Neural progenitor cell (in vitro differentiated cells): ENCODE data around the gene SERAC1. TPM values are rescaled to one million over a fixed set of nuclear protein-coding genes. Genes with fewer than 3 reads are reported as not detected.
"Not testable (repeated sequence)": the region's sequence is repeated elsewhere in the genome, so short reads cannot be mapped to it uniquely, and the experiment has no call there.

ENCODE experiments used
- DNase-seq: peaks from one replicate; pipeline ENCODE4 v3.0.0-alpha.2; 2016; ENCODE audit warnings: low spot score
- H2AFZ ChIP-seq: fragments of 200-600 bp; sonication (generic); replicated peaks from 2 replicates; pipeline ENCODE4 v1.6.1; 2016; ENCODE audit warnings: antibody characterized with exemption
- H3F3A ChIP-seq: fragments of 200-600 bp; sonication (generic); 2 replicates; pipeline ENCODE4 v1.6.1; 2016; ENCODE audit warnings: antibody characterized with exemption, low read depth
- H3K27ac ChIP-seq: fragments of 200-600 bp; sonication (generic); 2 replicates; pipeline ENCODE4 v1.5.1; 2016; ENCODE audit warnings: mild to moderate bottlenecking
- H3K27me3 ChIP-seq: fragments of 200-600 bp; sonication (generic); 2 replicates; pipeline ENCODE4 v1.6.1; 2016; ENCODE audit warnings: mild to moderate bottlenecking, moderate library complexity
- H3K36me3 ChIP-seq: fragments of 200-600 bp; sonication (generic); 2 replicates; pipeline ENCODE4 v1.5.1; 2016
- H3K4me1 ChIP-seq: fragments of 200-600 bp; sonication (generic); 2 replicates; pipeline ENCODE4 v1.6.1; 2016; ENCODE audit warnings: mixed run types
- H3K4me2 ChIP-seq: fragments of 200-600 bp; sonication (generic); 2 replicates; pipeline ENCODE4 v1.6.1; 2016
- H3K4me3 ChIP-seq: fragments of 200-600 bp; sonication (generic); 2 replicates; pipeline ENCODE4 v1.5.1; 2016
- H3K79me2 ChIP-seq: fragments of 200-600 bp; sonication (generic); 2 replicates; pipeline ENCODE4 v1.6.1; 2016; ENCODE audit warnings: low read depth
- H3K9ac ChIP-seq: fragments of 200-600 bp; sonication (generic); 2 replicates; pipeline ENCODE4 v1.6.1; 2016
- H3K9me3 ChIP-seq: fragments of 200-600 bp; sonication (generic); 2 replicates; pipeline ENCODE4 v1.5.1; 2016; ENCODE audit warnings: low read depth
- H4K20me1 ChIP-seq: fragments of 200-600 bp; sonication (generic); 2 replicates; pipeline ENCODE4 v1.6.1; 2016; ENCODE audit warnings: low read depth
- H3K27ac Mint-ChIP-seq: 3 replicates; pipeline ENCODE4 v1.8.0; 2021; ENCODE audit warnings: mixed read lengths
- H3K27me3 Mint-ChIP-seq: 2 replicates; pipeline ENCODE4 v1.8.0; 2022; ENCODE audit warnings: low read depth, mild to moderate bottlenecking, inconsistent platforms, moderate library complexity, mixed read lengths; ENCODE audit not compliant: insufficient read depth
- H3K36me3 Mint-ChIP-seq: 3 replicates; pipeline ENCODE4 v1.8.0; 2021; ENCODE audit warnings: mixed read lengths
- H3K4me1 Mint-ChIP-seq: 3 replicates; pipeline ENCODE4 v1.8.0; 2021; ENCODE audit warnings: mixed read lengths
- H3K4me3 Mint-ChIP-seq: 3 replicates; pipeline ENCODE4 v1.8.0; 2021; ENCODE audit warnings: mild to moderate bottlenecking, moderate library complexity, mixed read lengths
- H3K9me3 Mint-ChIP-seq: 3 replicates; pipeline ENCODE4 v1.8.0; 2020; ENCODE audit warnings: mixed read lengths
- EZH2 ChIP-seq: fragments of 200-600 bp; sonication (generic); IDR thresholded peaks from 2 replicates; pipeline ENCODE4 v1.6.1; 2017; ENCODE audit warnings: antibody characterized with exemption, mild to moderate bottlenecking, moderate library complexity
- EZH2phosphoT487 ChIP-seq: fragments of 200-600 bp; sonication (generic); IDR thresholded peaks from 2 replicates; pipeline ENCODE4 v1.6.1; 2017; ENCODE audit warnings: antibody characterized with exemption
- total RNA-seq: library from RNA; depleted of rRNA; stranded (reverse); fragments of >200 nt; gene quantifications from 2 replicates; pipeline ENCODE4 v1.2.3, GENCODE V29; 2015; ENCODE audit warnings: low replicate concordance
- TF ChIP-seq, protein P1 (sequence below): fragments of 200-600 bp; sonication (generic); IDR thresholded peaks from 2 replicates; pipeline ENCODE4 v1.5.1; 2017; ENCODE audit warnings: antibody characterized with exemption, mild to moderate bottlenecking

The SERAC1 gene
- total RNA-seq, 1 donor from 2014 or later, result 35.7 TPM

DNA sequence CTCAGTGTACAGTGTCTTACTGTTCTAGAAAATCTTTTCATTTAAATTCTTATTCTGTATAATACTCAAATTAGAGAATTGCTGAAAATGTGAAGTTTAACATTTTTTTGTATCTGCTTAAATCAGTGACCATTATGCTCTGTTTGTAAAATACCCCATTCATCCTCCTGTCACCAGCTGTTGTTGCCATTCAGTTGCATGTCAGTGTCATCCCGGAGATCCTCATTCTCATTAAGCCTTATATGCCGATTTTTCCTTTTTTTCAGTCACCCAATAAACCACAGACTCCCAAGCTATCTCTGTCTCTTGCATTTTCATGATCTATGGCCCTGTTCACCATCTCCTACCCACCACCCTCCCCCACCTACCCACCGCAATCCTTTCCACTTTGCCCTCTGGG, 20.5 kb upstream of the SERAC1 start:
- Histone ChIP-seq H3K4me2 (no peak overlapping the region), H3K4me1 (peaks cover under 1% of the 10 kb centered on the region), H3K9me3 (no peaks in the 10 kb centered on the region), H3K27ac (no peak overlapping the region), H3K9ac (no peak overlapping the region), H2AFZ (no peak overlapping the region), H4K20me1 (no peaks in the 10 kb centered on the region), H3K36me3 (peaks cover 6% of the 10 kb centered on the region), H3F3A (peaks cover 9% of the 10 kb centered on the region), H3K27me3 (no peaks in the 10 kb centered on the region), H3K79me2 (no peaks in the 10 kb centered on the region), H3K4me3 (no peak overlapping the region)
- Mint-ChIP-seq H3K9me3 (no peaks in the 10 kb centered on the region), H3K4me3 (no peak overlapping the region), H3K36me3 (peaks cover 20% of the 10 kb centered on the region), H3K27ac (no peak overlapping the region), H3K4me1 (no peaks in the 10 kb centered on the region), H3K27me3 (no peaks in the 10 kb centered on the region)
- TF ChIP-seq EZH2 (no peak), EZH2phosphoT487 (no peak)
- TF ChIP-seq, protein P1, sequence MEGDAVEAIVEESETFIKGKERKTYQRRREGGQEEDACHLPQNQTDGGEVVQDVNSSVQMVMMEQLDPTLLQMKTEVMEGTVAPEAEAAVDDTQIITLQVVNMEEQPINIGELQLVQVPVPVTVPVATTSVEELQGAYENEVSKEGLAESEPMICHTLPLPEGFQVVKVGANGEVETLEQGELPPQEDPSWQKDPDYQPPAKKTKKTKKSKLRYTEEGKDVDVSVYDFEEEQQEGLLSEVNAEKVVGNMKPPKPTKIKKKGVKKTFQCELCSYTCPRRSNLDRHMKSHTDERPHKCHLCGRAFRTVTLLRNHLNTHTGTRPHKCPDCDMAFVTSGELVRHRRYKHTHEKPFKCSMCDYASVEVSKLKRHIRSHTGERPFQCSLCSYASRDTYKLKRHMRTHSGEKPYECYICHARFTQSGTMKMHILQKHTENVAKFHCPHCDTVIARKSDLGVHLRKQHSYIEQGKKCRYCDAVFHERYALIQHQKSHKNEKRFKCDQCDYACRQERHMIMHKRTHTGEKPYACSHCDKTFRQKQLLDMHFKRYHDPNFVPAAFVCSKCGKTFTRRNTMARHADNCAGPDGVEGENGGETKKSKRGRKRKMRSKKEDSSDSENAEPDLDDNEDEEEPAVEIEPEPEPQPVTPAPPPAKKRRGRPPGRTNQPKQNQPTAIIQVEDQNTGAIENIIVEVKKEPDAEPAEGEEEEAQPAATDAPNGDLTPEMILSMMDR, result no peak
- DNase-seq, result no peak

DNA sequence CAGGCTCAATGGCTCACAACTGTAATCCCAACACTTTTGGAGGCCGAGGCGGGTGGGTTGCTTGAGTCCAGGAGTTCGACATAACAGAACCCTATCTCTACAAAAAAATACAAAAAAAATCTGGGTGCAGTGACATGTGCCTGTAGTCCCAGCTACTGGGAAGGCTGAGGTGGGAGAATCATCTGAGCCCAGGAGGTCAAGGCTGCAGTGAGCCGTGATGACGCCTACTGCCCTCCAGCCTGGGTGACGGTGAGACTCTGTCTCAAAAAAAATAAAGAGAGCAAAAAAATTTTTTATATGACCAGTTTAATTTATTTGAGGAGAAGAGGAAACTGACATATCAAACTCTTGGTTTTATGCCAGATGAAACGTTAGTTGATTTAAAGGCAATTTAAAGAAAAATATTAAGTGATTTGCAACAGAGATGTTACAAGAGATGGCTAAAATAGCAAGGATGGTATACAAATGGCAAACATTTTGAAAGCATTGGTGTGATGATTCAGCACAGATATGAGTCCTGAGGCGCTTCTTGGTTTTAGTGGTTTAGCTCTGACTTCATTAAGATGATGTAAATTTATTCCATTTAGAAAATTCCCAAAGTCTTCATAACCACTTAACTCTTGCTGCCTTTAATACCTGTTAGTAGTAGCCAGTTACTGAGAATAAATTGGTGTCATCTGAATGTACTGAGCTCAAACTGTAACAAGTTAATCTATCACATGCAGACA, 17.8 kb upstream of the SERAC1 start:
- Mint-ChIP-seq H3K27me3 (no peaks in the 10 kb centered on the region), H3K27ac (no peak overlapping the region), H3K4me1 (no peaks in the 10 kb centered on the region), H3K4me3 (no peak overlapping the region), H3K36me3 (peaks cover 32% of the 10 kb centered on the region), H3K9me3 (peaks cover 13% of the 10 kb centered on the region)
- Histone ChIP-seq H4K20me1 (no peaks in the 10 kb centered on the region), H3K4me3 (no peak overlapping the region), H3K27ac (no peak overlapping the region), H3K9me3 (peaks cover under 1% of the 10 kb centered on the region), H3K36me3 (peaks cover 9% of the 10 kb centered on the region), H3K9ac (no peak overlapping the region), H3K79me2 (peaks cover 10% of the 10 kb centered on the region), H2AFZ (no peak overlapping the region), H3K4me1 (peaks cover 7% of the 10 kb centered on the region), H3F3A (no peaks in the 10 kb centered on the region), H3K27me3 (no peaks in the 10 kb centered on the region), H3K4me2 (no peak overlapping the region)
- TF ChIP-seq EZH2, result no peak
- no peak for TF ChIP-seq EZH2phosphoT487
- TF ChIP-seq, protein P1, result no peak
- DNase-seq, result no peak

DNA sequence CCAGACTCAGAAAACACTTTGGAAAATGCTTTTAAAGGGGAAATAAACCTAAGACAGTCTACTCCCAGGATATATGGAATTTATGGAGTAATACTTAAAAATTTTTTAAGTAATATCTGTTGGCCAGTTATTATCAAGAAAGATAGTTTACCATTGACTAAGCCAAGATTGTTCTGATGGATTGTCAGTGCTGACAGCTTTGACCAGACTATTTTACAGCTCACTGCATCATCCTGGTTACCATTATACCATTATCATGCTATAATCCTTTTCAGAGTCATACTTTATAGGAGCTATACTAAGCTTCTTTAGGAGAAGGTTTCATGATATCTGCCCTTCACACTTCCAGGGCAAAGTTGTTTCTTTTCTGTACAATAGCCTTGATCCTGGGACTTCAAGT, 16.5 kb upstream of the SERAC1 start:
- H3K4me1 ChIP-seq, result peaks cover 7% of the 10 kb centered on the region
- no peak overlapping the region for H3K9ac ChIP-seq
- H3K4me3 Mint-ChIP-seq, result no peak overlapping the region
- H3K9me3 ChIP-seq, result peaks cover 2% of the 10 kb centered on the region
- H3K27ac ChIP-seq, result no peak overlapping the region
- H3K27me3 ChIP-seq, result no peaks in the 10 kb centered on the region
- peaks cover 26% of the 10 kb centered on the region for H3K9me3 Mint-ChIP-seq
- peaks cover 22% of the 10 kb centered on the region for H3K79me2 ChIP-seq
- H2AFZ ChIP-seq, result no peak overlapping the region
- H3K27ac Mint-ChIP-seq, result no peak overlapping the region
- H3K4me3 ChIP-seq, result no peak overlapping the region
- no peaks in the 10 kb centered on the region for H3F3A ChIP-seq
- H3K36me3 Mint-ChIP-seq, result peaks cover 44% of the 10 kb centered on the region
- no peak for TF ChIP-seq EZH2phosphoT487
- TF ChIP-seq, protein P1, result no peak
- TF ChIP-seq EZH2, result no peak
- DNase-seq, result no peak
- peaks cover 15% of the 10 kb centered on the region for H3K36me3 ChIP-seq
- no peaks in the 10 kb centered on the region for H4K20me1 ChIP-seq
- no peaks in the 10 kb centered on the region for H3K27me3 Mint-ChIP-seq
- H3K4me2 ChIP-seq, result no peak overlapping the region
- no peaks in the 10 kb centered on the region for H3K4me1 Mint-ChIP-seq

DNA sequence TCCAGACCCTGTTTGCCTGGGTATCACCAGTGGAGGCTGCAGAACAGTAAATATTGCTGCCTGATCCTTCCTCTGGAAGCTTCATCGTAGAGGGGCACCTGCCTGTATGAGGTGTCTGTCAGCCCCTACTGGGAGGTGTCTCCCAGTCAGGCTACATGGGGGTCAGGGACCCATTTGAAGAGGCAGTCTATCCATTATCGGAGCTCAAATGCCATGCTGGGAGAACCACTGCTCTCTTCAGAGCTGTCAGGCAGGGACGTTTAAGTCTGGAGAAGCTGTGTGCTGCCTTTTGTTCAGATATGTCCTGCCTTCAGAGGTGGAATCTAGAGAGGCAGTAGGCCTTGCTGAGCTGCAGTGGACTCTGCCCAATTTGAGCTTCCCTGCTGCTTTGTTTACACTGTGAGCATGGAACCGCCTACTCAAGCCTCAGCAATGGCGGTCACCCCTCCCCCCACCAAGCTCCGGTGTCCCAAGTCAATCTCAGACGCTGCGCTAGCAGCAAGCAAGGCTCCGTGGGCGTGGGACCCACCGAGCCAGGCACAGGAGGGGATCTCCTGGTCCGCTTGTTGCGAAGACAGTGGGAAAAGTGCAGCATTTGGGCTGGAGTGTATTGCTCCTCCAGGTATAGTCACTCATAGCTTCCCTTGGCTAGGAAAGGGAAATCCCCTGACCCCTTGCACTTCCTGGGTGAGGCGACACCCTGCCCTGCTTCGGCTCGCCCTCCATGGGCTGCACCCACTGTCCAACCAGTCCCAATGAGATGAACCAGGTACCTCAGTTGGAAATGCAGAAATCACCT, 15.3 kb upstream of the SERAC1 start:
- not testable (repeated sequence) for H3F3A ChIP-seq, H3K4me3 Mint-ChIP-seq, H4K20me1 ChIP-seq, H3K27me3 ChIP-seq, H3K4me3 ChIP-seq, H3K9me3 ChIP-seq, H3K4me1 ChIP-seq, H3K27ac ChIP-seq, H3K27ac Mint-ChIP-seq, H3K27me3 Mint-ChIP-seq, H3K4me1 Mint-ChIP-seq, H2AFZ ChIP-seq, H3K9ac ChIP-seq
- Histone ChIP-seq H3K79me2 (peaks cover 23% of the 10 kb centered on the region), H3K36me3 (peaks cover 15% of the 10 kb centered on the region), H3K4me2 (peak overlapping the region; percentile 54)
- DNase-seq, result peak; percentile 49
- Mint-ChIP-seq H3K36me3 (peaks cover 55% of the 10 kb centered on the region), H3K9me3 (peaks cover 38% of the 10 kb centered on the region)

DNA sequence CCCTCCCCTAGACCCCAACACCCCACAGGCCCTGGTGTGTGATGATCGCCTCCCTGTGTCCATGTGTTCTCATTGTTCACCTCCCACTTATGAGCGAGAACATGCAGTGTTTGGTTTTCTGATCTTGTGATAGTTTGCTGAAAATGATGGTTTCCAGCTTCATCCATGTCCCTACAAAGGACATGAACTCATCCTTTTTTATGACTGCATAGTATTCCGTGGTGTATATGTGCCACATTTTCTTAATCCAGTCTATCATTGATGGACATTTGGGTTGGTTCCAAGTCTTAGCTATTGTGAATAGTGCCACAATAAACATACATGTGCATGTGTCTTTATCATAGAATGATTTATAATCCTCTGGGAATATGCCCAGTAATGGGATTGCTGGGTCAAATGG, 9.7 kb upstream of the SERAC1 start:
- not testable (repeated sequence) for DNase-seq, H3K4me2 ChIP-seq, H2AFZ ChIP-seq, H3K27me3 ChIP-seq, H3K4me3 ChIP-seq, H3K27me3 Mint-ChIP-seq, H3K27ac ChIP-seq, H3K9me3 ChIP-seq, H3K27ac Mint-ChIP-seq, H4K20me1 ChIP-seq, H3K4me1 ChIP-seq, H3K9ac ChIP-seq, H3K4me3 Mint-ChIP-seq, H3K4me1 Mint-ChIP-seq, H3K36me3 ChIP-seq, H3F3A ChIP-seq
- peaks cover 52% of the 10 kb centered on the region for H3K36me3 Mint-ChIP-seq
- H3K9me3 Mint-ChIP-seq, result peaks cover 39% of the 10 kb centered on the region
- H3K79me2 ChIP-seq, result peaks cover 31% of the 10 kb centered on the region
